IPS-20b (cell line): ENCODE results near the gene GRK5.
"Not testable (repeated sequence)": the region's sequence is repeated elsewhere in the genome, so short reads cannot be mapped to it uniquely, and the experiment has no call there.

Source experiments
- H3K27ac ChIP-seq: one replicate; pipeline ENCODE4 v1.5.1; 2013; ENCODE audit warnings: low read length
- H3K27me3 ChIP-seq: 2 replicates; pipeline ENCODE4 v1.6.1; 2013; ENCODE audit warnings: mild to moderate bottlenecking, low read length, inconsistent platforms; ENCODE audit not compliant: insufficient read depth
- H3K36me3 ChIP-seq: 2 replicates; pipeline ENCODE4 v1.6.1; 2013; ENCODE audit warnings: low read depth, mild to moderate bottlenecking, inconsistent platforms, low read length, moderate library complexity; ENCODE audit not compliant: insufficient read depth
- H3K4me1 ChIP-seq: 2 replicates; pipeline ENCODE4 v1.6.1; 2013; ENCODE audit warnings: mild to moderate bottlenecking, control low read depth, inconsistent platforms, low read length, moderate library complexity; ENCODE audit not compliant: insufficient read depth
- H3K4me3 ChIP-seq: 2 replicates; pipeline ENCODE4 v1.5.1; 2013; ENCODE audit warnings: mild to moderate bottlenecking, low read length, inconsistent platforms
- H3K9ac ChIP-seq: 2 replicates; pipeline ENCODE4 v1.6.1; 2013; ENCODE audit warnings: low read depth, mild to moderate bottlenecking, inconsistent platforms, low read length, moderate library complexity
- H3K9me3 ChIP-seq: 2 replicates; pipeline ENCODE4 v1.6.1; 2013; ENCODE audit warnings: mild to moderate bottlenecking, low read depth, low read length, inconsistent platforms; ENCODE audit not compliant: insufficient read depth

GRK5 gene

GRCh38 chr10:119460369-119461195 is 253.2 kb downstream of the GRK5 start:
- Histone ChIP-seq H3K9me3 (no peaks in the 10 kb centered on the region), H3K27me3 (no peaks in the 10 kb centered on the region; the same call in 1 of the 2 replicates), H3K4me1 (no peaks in the 10 kb centered on the region), H3K36me3 (no peaks in the 10 kb centered on the region), H3K9ac (no peak overlapping the region), H3K27ac (no peak overlapping the region), H3K4me3 (no peak overlapping the region)

DNA sequence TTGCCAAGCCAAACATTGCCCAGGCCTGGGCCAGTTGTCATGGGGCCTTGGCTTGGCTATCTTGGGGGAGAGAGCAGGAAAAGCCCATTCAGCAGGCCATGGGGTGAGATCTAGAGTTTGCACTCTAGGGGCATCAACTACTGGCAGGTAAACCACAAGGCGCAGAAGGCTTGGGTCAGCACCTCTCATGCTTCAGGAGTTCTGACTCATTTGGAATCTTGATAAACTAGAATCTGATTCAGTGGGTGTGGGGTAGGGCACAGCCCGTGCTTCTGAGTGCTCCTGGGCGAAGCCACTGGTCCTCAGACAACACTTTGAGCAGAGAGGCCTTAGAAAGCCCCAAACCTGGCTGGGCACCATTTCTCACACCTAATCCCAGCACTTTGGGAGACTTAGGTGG is 254.0 kb downstream of the GRK5 start:
- Histone ChIP-seq H3K4me3 (no peak overlapping the region), H3K36me3 (no peaks in the 10 kb centered on the region), H3K27ac (no peak overlapping the region), H3K9me3 (no peaks in the 10 kb centered on the region), H3K9ac (no peak overlapping the region), H3K27me3 (no peaks in the 10 kb centered on the region; the same call in none of the 2 replicates), H3K4me1 (no peaks in the 10 kb centered on the region)

DNA sequence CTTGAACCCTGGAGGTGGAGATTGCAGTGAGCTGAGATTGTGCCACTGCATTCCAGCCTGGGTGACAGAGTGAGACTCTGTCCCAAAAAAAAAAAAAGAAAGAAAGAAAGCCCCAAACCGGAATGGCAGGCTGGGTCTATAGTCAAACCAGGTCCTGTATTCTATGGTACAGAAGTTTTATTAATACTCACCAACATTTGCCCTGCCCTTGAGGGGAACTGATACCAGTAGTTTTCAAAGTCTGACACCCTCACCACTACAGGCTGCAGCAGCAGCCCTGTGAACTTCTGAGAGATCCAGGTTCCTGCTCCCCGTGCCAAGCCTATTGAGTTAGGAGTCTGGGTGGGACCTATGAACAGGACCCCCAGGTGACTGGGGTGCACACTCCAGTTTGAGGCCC is 254.6 kb downstream of the GRK5 start:
- H3K27me3 ChIP-seq, result no peaks in the 10 kb centered on the region; the same call in none of the 2 replicates
- no peak overlapping the region for H3K4me3 ChIP-seq
- H3K36me3 ChIP-seq, result no peaks in the 10 kb centered on the region
- no peak overlapping the region for H3K27ac ChIP-seq
- H3K9ac ChIP-seq, result no peak overlapping the region
- no peaks in the 10 kb centered on the region for H3K4me1 ChIP-seq
- no peaks in the 10 kb centered on the region for H3K9me3 ChIP-seq

- no peaks in the 10 kb centered on the region for H3K36me3 ChIP-seq
- no peaks in the 10 kb centered on the region; the same call in none of the 2 replicates for H3K27me3 ChIP-seq
- no peaks in the 10 kb centered on the region for H3K9me3 ChIP-seq
- no peaks in the 10 kb centered on the region for H3K4me1 ChIP-seq
- H3K9ac ChIP-seq, result no peak overlapping the region
- H3K4me3 ChIP-seq, result no peak overlapping the region
- H3K27ac ChIP-seq, result no peak overlapping the region
Observed at GRCh38 chr10:119462773-119463172, 255.4 kb downstream of the GRK5 start.

DNA sequence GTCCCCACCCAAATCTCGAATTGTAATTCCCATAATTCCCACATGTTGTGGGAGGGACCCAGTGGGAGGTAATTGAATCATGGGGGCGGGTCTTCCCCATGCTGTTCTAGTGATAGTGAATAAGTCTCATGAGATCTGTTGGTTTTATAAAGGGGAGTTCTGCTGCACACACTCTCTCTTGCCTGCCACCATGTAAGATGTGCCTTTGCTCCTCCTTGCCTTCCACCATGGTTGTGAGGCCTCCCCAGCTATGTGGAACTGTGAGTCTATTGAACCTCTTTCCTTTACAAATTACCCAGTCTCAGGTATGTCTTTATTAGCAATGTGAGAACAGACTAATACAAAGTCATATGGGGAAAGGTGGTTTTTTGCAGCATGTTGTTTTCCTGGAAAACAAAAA is 255.8 kb downstream of the GRK5 start:
- not testable (repeated sequence) for H3K27ac ChIP-seq, H3K9me3 ChIP-seq, H3K4me3 ChIP-seq, H3K27me3 ChIP-seq, H3K36me3 ChIP-seq, H3K4me1 ChIP-seq, H3K9ac ChIP-seq

DNA sequence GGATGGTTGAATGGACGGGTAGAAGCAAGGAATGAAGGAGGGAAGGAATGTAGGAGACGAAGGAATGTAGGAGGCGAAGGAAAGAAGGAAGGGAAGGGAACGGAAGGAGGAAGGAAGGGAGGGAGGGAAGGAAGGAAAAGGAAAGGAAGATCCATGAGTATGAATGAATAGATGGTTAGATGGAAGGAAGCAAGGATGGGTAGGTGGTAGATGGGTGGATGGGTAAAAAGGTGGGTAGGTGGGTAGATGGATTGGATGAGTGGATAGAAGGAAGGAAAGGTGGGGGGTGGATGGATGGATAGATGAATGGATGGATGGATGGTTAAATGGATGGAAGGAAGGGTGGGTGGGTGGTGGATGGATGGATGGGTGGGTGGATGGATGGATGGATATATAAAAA is 257.7 kb downstream of the GRK5 start:
- peaks cover under 1% of the 10 kb centered on the region for H3K27me3 ChIP-seq

DNA sequence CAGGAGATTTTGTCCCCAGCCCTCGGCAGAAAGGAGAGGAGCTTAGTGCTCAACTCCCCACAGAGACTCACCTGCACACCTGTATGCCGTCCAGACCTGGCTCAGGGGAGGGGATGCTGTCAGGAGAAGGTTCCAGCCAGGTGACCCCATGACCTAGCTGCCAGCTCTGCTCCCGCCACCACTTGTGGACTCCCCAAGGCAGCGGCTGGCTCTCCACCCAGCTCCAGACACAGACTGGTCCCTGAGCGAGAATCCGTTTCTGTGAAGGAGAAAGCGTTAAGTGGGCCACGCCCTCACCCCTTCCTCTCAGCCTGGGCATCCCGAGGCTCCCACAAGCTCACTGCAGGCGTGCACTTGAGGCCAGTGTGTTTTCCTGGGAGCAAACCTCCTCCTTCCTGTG is 258.7 kb downstream of the GRK5 start:
- Histone ChIP-seq H3K9me3 (no peaks in the 10 kb centered on the region), H3K4me3 (no peak overlapping the region), H3K27me3 (peaks cover 9% of the 10 kb centered on the region), H3K36me3 (no peaks in the 10 kb centered on the region), H3K4me1 (no peaks in the 10 kb centered on the region), H3K9ac (no peak overlapping the region), H3K27ac (no peak overlapping the region)

More for the DNA sequence above, 257.7 kb downstream of the GRK5 start:
- Histone ChIP-seq H3K27ac (no peak overlapping the region), H3K9me3 (no peaks in the 10 kb centered on the region), H3K4me1 (no peaks in the 10 kb centered on the region), H3K36me3 (no peaks in the 10 kb centered on the region), H3K9ac (no peak overlapping the region), H3K4me3 (no peak overlapping the region)

DNA sequence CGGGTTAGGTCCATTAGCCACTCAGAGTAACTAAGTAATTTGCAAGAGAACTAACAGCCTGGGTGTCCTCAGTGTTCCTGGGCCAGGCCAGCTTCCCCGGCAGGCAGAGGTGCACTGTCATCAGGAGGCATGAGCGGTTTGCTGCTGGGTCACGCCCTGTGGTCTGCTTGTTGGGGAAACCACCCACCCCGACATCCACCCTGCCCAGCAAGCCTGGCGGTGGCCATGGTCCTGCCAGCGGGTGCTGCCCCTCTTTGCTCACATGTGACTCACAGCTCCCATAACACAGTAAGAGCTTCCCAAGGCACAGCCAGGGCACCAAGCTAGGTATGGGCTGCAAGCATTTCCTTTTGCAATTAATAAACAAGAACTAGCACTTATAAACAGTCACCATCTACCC is 259.3 kb downstream of the GRK5 start:
- peaks cover 12% of the 10 kb centered on the region for H3K27me3 ChIP-seq
- H3K36me3 ChIP-seq, result no peaks in the 10 kb centered on the region
- no peaks in the 10 kb centered on the region for H3K4me1 ChIP-seq
- H3K9me3 ChIP-seq, result no peaks in the 10 kb centered on the region
- no peak overlapping the region for H3K27ac ChIP-seq
- H3K4me3 ChIP-seq, result no peak overlapping the region
- H3K9ac ChIP-seq, result no peak overlapping the region

DNA sequence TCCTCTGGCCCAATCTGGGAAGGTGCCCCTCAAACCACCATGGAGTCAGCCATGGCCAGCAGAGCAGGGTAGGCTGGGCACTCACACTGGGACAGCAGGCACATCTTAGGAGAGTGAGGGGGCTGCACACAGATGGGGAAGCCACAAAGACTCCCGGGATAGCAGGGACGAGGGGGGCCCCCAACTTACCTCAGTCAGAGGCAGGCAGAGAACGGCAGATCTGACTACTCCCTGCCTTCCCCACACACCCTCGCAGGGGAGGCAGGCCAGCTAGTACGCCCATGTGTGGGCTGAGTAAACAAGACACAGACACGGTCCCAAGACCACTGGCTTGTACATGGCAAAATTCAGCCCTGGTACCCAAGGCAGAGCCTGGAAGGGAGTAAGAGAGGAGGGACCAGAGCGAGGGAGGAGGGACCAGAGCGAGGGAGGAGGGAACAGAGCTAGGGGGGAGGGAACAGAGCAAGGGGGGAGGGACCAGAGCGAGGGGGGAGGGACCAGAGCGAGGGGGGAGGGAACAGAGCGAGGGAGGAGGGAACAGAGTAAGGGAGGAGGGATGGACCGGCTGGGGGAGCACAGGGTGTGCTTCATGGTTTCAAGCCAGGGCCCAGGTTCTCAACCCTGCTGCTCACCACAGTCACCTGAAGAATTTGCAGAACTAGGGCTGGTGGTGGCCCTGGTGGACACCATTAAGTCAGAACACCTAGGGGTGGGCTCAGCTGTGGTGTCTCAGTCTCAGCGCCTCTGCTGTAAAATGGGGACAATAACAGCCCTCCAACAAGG is 261.4 kb downstream of the GRK5 start:
- Histone ChIP-seq H3K4me3 (no peak overlapping the region), H3K27me3 (peaks cover 26% of the 10 kb centered on the region), H3K9ac (no peak overlapping the region), H3K4me1 (no peaks in the 10 kb centered on the region), H3K27ac (no peak overlapping the region), H3K9me3 (no peaks in the 10 kb centered on the region), H3K36me3 (no peaks in the 10 kb centered on the region)

GRCh38 chr10:119469325-119469707 is 261.9 kb downstream of the GRK5 start:
- Histone ChIP-seq H3K9ac (no peak overlapping the region), H3K36me3 (no peaks in the 10 kb centered on the region), H3K4me1 (no peaks in the 10 kb centered on the region), H3K27me3 (peaks cover 32% of the 10 kb centered on the region), H3K27ac (no peak overlapping the region), H3K9me3 (no peaks in the 10 kb centered on the region), H3K4me3 (no peak overlapping the region)

DNA sequence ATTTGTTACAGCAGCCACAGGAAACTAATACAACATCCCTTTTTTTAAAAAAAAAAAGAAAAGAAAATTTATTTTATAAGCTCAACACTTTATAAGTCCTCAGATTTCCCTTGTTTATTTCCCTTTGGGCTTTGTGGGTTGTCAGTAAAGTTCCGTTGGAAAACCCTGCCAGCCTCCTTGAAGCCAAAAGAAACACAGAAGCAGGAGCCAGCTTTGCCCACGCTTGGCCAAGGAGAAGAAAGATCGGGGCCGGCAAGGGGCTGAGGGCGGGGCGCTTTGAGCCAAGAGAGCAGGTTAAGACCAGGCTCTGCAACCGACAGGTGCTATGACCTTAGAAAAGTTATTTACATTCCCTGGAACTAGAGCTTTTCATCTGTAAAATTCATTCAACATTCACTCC is 262.5 kb downstream of the GRK5 start:
- H3K4me3 ChIP-seq, result no peak overlapping the region
- no peaks in the 10 kb centered on the region for H3K4me1 ChIP-seq
- no peak overlapping the region for H3K9ac ChIP-seq
- no peak overlapping the region for H3K27ac ChIP-seq
- H3K36me3 ChIP-seq, result no peaks in the 10 kb centered on the region
- no peaks in the 10 kb centered on the region for H3K9me3 ChIP-seq
- peaks cover 37% of the 10 kb centered on the region for H3K27me3 ChIP-seq
